ENCODE measurements around the gene EFCAB7.

EFCAB7 gene

GRCh38 chr1:63593303-63593885, 70.1 kb downstream of the EFCAB7 start, which contains the start of gene PGM1:
Gene PGM1 (plus strand): TSS chr1:63593411. CDS start chr1:63593489, 78 bp downstream.
- peak within 1 kb of the TSS; percentile 81 for H3K4me3 ChIP-seq (ENCODE audit: low read depth, low read length)
- no peaks in the 10 kb centered on the region for H3K36me3 ChIP-seq (replicated peaks)
- TF ChIP-seq, protein P1, sequence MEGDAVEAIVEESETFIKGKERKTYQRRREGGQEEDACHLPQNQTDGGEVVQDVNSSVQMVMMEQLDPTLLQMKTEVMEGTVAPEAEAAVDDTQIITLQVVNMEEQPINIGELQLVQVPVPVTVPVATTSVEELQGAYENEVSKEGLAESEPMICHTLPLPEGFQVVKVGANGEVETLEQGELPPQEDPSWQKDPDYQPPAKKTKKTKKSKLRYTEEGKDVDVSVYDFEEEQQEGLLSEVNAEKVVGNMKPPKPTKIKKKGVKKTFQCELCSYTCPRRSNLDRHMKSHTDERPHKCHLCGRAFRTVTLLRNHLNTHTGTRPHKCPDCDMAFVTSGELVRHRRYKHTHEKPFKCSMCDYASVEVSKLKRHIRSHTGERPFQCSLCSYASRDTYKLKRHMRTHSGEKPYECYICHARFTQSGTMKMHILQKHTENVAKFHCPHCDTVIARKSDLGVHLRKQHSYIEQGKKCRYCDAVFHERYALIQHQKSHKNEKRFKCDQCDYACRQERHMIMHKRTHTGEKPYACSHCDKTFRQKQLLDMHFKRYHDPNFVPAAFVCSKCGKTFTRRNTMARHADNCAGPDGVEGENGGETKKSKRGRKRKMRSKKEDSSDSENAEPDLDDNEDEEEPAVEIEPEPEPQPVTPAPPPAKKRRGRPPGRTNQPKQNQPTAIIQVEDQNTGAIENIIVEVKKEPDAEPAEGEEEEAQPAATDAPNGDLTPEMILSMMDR (IDR thresholded peaks at IDR 0.05; ENCODE audit: low read depth, low read length, missing control alignments): no peak
- in situ Hi-C loops (cut with HindIII; ENCODE audit: low pct_ligation_motif_present, low sequenced_read_pairs): no loop called here
- DNase-seq: peak; percentile 70
- H3K27ac ChIP-seq: no peak within 1 kb of the TSS
- no peaks in the 10 kb centered on the region for H3K27me3 ChIP-seq (replicated peaks)

DNA sequence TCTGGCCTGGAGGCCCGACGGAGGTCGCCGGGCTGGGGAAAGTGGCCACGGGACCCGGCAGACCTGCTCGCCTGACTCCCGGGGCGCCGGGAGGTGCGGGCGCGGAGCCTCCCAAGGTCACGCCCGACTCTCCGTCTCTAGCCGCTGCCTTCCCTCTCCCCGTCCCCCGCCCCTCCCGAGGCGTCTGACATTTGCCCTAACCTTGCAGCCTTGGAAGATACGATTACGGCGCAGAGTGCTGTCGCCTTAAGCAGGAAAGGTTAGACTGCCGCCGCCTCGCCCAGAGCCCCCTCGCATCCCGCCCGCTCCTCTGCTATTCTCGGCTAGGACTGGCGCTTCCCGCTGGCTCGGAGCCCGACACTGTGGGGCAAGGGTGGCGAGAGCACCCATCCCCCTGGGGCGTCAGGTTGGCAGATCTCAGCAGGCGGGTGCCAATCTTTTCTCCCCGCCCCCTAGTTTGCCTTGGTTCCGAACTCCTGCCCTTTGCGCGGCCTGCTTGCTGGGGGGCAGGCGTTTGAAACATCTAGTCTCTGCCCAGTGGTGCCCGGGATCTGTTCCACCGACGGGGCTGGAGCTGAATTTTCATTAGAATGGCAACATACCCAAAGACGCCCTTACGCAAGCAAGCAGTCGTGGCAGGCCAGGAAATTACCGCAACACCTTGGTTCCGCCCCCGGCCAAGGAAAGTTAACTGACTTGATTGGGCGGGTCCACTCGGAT, 70.7 kb downstream of the EFCAB7 start:
- TF ChIP-seq, protein P1 (IDR thresholded peaks at IDR 0.05; ENCODE audit: low read depth, low read length, missing control alignments): no peak
- Histone ChIP-seq H3K36me3 (replicated peaks) (no peaks in the 10 kb centered on the region), H3K27ac (no peak overlapping the region), H3K4me3 (ENCODE audit: low read depth, low read length) (peak overlapping the region; percentile 81), H3K27me3 (replicated peaks) (no peaks in the 10 kb centered on the region)
- in situ Hi-C loops (cut with HindIII; ENCODE audit: low pct_ligation_motif_present, low sequenced_read_pairs): no loop called here
- no peak for DNase-seq

DNA sequence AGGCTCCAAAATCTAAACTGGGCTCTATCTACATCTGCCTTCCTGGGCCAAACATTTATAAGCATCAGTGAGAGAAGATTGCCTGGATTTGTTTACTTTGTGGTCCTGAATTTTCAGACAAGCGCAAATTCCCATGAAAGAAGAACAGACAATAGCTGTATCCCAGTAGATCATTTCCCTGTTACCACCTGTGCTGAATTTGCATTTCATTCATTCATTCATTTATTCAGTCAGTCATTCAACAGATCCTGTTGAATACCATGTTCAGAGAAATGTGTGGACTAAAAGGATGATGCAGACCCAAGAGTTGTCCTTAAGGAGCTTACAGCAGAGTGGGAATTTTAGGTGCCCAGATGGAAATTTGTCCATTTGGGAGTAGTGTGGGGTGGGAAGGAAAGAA, 72.1 kb downstream of the EFCAB7 start:
- in situ Hi-C loops (cut with HindIII; ENCODE audit: low pct_ligation_motif_present, low sequenced_read_pairs): no loop called here
- TF ChIP-seq, protein P1 (IDR thresholded peaks at IDR 0.05; ENCODE audit: low read depth, low read length, missing control alignments): no peak
- no peak overlapping the region for H3K4me3 ChIP-seq (ENCODE audit: low read depth, low read length)
- H3K27me3 ChIP-seq (replicated peaks): no peaks in the 10 kb centered on the region
- no peak overlapping the region for H3K27ac ChIP-seq
- no peak for DNase-seq
- H3K36me3 ChIP-seq (replicated peaks): no peaks in the 10 kb centered on the region

DNA sequence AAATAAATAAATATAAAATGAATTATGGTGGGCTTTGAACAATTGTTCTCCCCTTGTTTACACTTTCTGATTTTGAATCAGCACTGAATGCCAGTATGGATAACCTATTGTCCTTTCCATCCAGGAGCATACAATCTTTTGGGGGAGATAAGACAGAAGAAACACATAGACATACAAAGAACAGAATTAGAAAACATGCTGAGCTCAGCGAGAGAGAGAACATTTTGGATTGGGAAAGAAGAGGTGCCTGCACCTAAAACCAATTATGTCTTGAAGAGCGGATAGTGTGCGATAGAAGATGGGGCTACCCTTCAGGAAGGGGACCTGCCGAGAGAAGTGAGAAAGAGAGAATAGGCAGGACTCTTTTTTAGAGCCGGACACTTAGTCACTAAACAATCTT, 76.5 kb downstream of the EFCAB7 start:
- no peaks in the 10 kb centered on the region for H3K27me3 ChIP-seq (replicated peaks)
- in situ Hi-C loops (cut with HindIII; ENCODE audit: low pct_ligation_motif_present, low sequenced_read_pairs): no loop called here
- H3K27ac ChIP-seq: no peak overlapping the region
- TF ChIP-seq, protein P1 (IDR thresholded peaks at IDR 0.05; ENCODE audit: low read depth, low read length, missing control alignments): no peak
- H3K36me3 ChIP-seq (replicated peaks): no peaks in the 10 kb centered on the region
- no peak overlapping the region for H3K4me3 ChIP-seq (ENCODE audit: low read depth, low read length)
- DNase-seq: no peak

DNA sequence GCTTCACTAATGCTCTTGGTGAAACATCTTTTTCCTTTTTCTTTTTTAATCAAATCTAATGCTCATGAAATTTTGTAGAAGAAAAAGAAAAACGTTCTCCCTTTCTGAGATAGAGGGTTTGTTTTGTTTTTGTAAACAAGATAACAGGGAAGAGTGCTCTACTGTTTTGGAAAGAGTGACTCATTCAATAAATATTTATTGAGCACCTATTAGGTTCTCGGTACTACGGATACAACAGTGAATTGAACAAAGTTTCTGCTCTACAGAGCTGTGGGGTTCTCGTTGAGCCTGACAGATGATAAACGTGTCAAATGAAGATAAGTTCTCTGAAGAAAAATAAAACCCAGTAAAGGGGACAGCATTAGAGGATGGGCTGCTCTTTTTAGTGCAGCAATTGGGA, 76.9 kb downstream of the EFCAB7 start:
- Histone ChIP-seq H3K27ac (no peak overlapping the region), H3K27me3 (replicated peaks) (no peaks in the 10 kb centered on the region), H3K4me3 (ENCODE audit: low read depth, low read length) (no peak overlapping the region), H3K36me3 (replicated peaks) (no peaks in the 10 kb centered on the region)
- DNase-seq: no peak
- in situ Hi-C loops (cut with HindIII; ENCODE audit: low pct_ligation_motif_present, low sequenced_read_pairs): no loop called here
- TF ChIP-seq, protein P1 (IDR thresholded peaks at IDR 0.05; ENCODE audit: low read depth, low read length, missing control alignments): no peak

Data from brain microvascular endothelial cell (primary cell).